Mucosa of descending colon (tissue), 3 donors: ENCODE data around the gene RNASE11. TPM values are rescaled to one million over a fixed set of nuclear protein-coding genes. Genes with fewer than 3 reads are reported as not detected.
"Not testable (repeated sequence)": the region's sequence is repeated elsewhere in the genome, so short reads cannot be mapped to it uniquely, and the experiment has no call there.

ENCODE experiments used
- ATAC-seq: fragments of 200-7000 bp; cut with Tn5 transposase; one replicate; pipeline ENCODE4 v1.9.1; 2020; ENCODE audit warnings: mild to moderate bottlenecking, moderate library complexity
- DNase-seq, 3 donors: peaks; one replicate each; pipeline ENCODE4 v3.0.0-alpha.2; 2020
- H3K36me3 ChIP-seq: fragments of 200-600 bp; one replicate; pipeline ENCODE4 v1.8.0; 2021; ENCODE audit warnings: low read depth, mild to moderate bottlenecking
- H3K4me1 ChIP-seq: fragments of 200-600 bp; one replicate; pipeline ENCODE4 v1.8.0; 2021; ENCODE audit warnings: low read depth, mild to moderate bottlenecking
- H3K4me3 ChIP-seq: fragments of 200-600 bp; one replicate; pipeline ENCODE4 v1.8.0; 2021; ENCODE audit warnings: mild to moderate bottlenecking
- H3K9me3 ChIP-seq: fragments of 200-600 bp; one replicate; pipeline ENCODE4 v1.8.0; 2021; ENCODE audit warnings: mild to moderate bottlenecking
- CTCF ChIP-seq: fragments of 200-600 bp; IDR thresholded peaks from one replicate; pipeline ENCODE4 v1.8.0; 2022; ENCODE audit warnings: antibody characterized with exemption, mild to moderate bottlenecking
- intact Hi-C, 2 donors: fragments of 100-400 bp; cut with DNase I in 1 of 2; cut with micrococcal nuclease in 1 of 2; formaldehyde crosslinking; loops; one replicate each; pipeline versions ENCODE4 v1.11.0 to v1.11.1; 2022; cut with DNase I, micrococcal nuclease
- total RNA-seq, 3 donors: library from RNA; stranded (reverse); fragmentation: NEBNext Ultra II Directional in 2 of 3; extraction: Animal tissue kit (Norgen Biotek cat#: 25700) in 2 of 3; gene quantifications; one replicate each; pipeline versions ENCODE4 v1.2.1 to v1.2.4, GENCODE V29; 2021 to 2023
- donor health status: DM: no; HTN: no; CAD: no; lungs with moderate emphysema.
- donor health status: DM: no; HTN: no; CAD: no.
- donor health status: DM: no; HTN: yes; CAD: no.

RNASE11 gene
- total RNA-seq, 3 donors from 2014 or later: not detected

DNA sequence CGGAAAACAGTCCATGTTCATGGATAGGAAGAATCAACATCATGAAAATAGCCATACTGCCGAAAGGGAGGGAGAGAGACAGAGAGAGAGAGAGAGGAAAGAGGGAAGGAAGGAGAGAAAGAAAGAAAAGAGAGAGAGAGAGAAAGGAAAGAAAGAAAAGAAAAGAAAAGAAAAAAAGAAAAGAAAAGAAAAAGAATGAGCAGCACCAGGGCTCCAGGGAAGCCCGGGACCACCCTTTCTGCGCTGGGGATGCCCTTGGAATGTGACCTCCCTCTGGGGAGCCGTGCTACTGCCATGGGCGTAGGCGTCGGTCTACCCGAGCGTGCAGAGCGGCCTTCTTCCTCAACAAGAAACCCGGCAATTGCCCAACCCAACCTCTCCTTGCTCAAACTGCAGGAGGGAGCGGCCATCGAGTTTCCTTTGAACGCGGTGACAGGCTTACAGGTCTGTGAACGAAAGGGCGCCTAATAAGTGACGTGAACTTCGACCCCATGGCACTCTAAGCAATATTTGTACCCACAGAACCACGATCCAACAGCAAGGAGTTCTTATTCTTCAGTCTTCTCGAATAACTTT is 36.8 kb upstream of the RNASE11 start:
- H3K4me1 ChIP-seq: peaks cover 9% of the 10 kb centered on the region
- no peaks in the 10 kb centered on the region for H3K36me3 ChIP-seq
- H3K9me3 ChIP-seq: no peaks in the 10 kb centered on the region
- TF ChIP-seq CTCF: no peak
- DNase-seq: peak; percentile 80 to 84 (median 81)
- no peak overlapping the region for H3K4me3 ChIP-seq
- intact Hi-C loops: no loop called here
- peak; percentile 96 for ATAC-seq

GRCh38 chr14:20623798-20624197 is 36.0 kb upstream of the RNASE11 start:
- intact Hi-C loops: no loop called here
- TF ChIP-seq CTCF: no peak
- ATAC-seq (no peak), DNase-seq (no peak)
- Histone ChIP-seq H3K36me3 (no peaks in the 10 kb centered on the region), H3K9me3 (no peaks in the 10 kb centered on the region), H3K4me1 (peaks cover 9% of the 10 kb centered on the region), H3K4me3 (no peak overlapping the region)

GRCh38 chr14:20622816-20623291 is 35.1 kb upstream of the RNASE11 start:
- Histone ChIP-seq H3K4me1 (peaks cover 9% of the 10 kb centered on the region), H3K4me3 (no peak overlapping the region), H3K36me3 (no peaks in the 10 kb centered on the region), H3K9me3 (no peaks in the 10 kb centered on the region)
- no peak for DNase-seq
- TF ChIP-seq CTCF: no peak
- no peak for ATAC-seq
- intact Hi-C loops: no loop called here

- H3K4me3 ChIP-seq: no peak overlapping the region
- peaks cover 9% of the 10 kb centered on the region for H3K4me1 ChIP-seq
- no peaks in the 10 kb centered on the region for H3K9me3 ChIP-seq
- TF ChIP-seq CTCF: no peak
- intact Hi-C loops: no loop called here
- no peaks in the 10 kb centered on the region for H3K36me3 ChIP-seq
- ATAC-seq (peak; percentile 42), DNase-seq (no peak)
Measured at GRCh38 chr14:20620798-20621478, 33.1 kb upstream of the RNASE11 start.

DNA sequence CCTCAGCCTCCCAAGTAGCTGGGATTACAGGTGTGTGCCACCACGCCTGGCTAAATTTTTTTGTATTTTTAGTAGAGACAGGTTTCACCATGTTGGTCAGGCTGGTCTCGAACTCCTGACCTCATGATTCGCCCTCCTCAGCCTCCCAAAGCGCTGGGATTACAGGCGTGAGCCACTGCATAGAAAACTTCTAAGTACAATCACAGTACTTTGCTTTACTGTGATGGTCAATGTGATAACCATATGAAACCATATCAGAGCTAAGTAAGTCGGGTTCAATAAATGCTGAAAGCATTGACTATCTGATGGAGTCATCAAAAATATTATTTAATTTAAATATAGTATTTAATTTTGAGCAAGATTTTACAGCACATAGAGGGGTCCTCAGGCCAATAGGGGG is 31.9 kb upstream of the RNASE11 start:
- H3K4me3 ChIP-seq, ATAC-seq, H3K9me3 ChIP-seq, DNase-seq, H3K36me3 ChIP-seq, H3K4me1 ChIP-seq, intact Hi-C loops: not testable (repeated sequence)

GRCh38 chr14:20618271-20618749 is 30.5 kb upstream of the RNASE11 start:
- Histone ChIP-seq H3K36me3 (no peaks in the 10 kb centered on the region), H3K4me3 (no peak overlapping the region), H3K9me3 (no peaks in the 10 kb centered on the region), H3K4me1 (peaks cover 5% of the 10 kb centered on the region)
- intact Hi-C loops: no loop called here
- no peak for ATAC-seq
- no peak for TF ChIP-seq CTCF
- DNase-seq: no peak
